ENCODE results near the gene FAM229B.

- TF ChIP-seq EP300 (IDR thresholded peaks at IDR 0.05) (no peak), POLR2AphosphoS5 (IDR thresholded peaks at IDR 0.05) (no peak), CTCF (IDR thresholded peaks at IDR 0.05) (no peak), POLR2A (IDR thresholded peaks at IDR 0.05; ENCODE audit: low read depth) (no peak)
Observed at GRCh38 chr6:112038756-112039430, 48.5 kb upstream of the FAM229B start.
